Inferior parietal cortex (tissue), 1 donor: ENCODE measurements around the gene JAG1.
"Not testable (repeated sequence)": the region's sequence is repeated elsewhere in the genome, so short reads cannot be mapped to it uniquely, and the experiment has no call there.

ENCODE experiments used
- DNase-seq: peaks from one replicate; pipeline ENCODE4 v3.0.0-alpha.2; 2016; ENCODE audit errors: extremely low spot score

The JAG1 gene

DNA sequence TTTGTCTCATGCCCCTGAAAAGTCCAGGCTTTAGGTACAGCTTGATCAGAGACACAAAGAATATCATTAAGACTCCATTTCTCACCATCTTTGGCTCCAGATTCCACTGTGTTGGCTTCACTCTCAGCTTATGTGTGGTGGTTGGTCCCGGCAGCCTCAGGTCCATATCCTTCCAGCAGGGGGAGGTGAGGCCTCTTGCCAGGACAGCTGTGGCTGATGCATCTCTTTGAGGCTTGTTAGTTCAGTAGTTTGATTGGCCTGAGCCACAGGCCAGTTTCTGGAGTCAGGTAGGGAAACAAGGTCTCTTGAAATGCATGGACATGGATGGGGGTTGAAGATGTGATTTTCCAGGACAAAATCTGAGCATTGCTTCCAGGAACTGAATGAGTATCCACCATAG is 62.4 kb downstream of the JAG1 start:
- no peak for DNase-seq

DNA sequence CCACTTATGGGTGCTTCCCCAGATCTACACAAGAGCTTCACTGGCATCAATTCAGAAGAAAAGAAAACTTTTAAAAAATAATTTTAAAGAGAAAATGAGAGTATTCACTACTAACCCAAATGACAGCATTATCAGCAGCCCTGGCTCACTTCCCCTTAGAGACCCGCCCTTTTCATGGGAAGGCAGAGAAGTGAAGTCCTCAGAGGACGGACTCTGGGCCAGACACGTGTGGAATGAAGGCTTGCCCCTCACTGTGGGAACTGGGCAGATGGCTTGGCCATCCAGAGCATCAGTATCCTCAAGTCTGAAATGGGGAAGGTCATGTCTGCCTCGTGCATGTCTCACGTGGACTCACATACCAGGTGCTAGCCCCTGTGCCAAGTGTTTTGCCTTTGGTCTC is 63.5 kb downstream of the JAG1 start:
- no peak for DNase-seq

DNA sequence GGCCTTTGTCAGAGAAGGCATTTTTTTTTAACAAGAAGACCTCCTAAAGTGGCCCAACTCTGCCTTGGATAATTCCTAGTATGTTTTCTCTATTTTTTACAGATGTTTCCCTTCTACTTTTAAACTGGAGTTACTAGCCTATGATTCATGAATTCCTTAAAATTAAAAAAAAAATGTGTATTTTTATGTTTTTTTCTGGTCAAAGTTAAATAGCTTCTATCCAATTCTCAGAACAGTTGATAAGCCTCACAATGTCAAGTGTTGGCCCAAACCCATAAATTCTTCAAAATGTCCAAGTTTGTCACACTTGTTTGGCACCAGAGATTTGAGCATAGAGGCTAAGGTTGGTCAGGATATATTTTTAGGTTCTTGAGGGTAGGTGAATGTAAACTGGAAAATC is 64.0 kb downstream of the JAG1 start:
- no peak for DNase-seq

DNA sequence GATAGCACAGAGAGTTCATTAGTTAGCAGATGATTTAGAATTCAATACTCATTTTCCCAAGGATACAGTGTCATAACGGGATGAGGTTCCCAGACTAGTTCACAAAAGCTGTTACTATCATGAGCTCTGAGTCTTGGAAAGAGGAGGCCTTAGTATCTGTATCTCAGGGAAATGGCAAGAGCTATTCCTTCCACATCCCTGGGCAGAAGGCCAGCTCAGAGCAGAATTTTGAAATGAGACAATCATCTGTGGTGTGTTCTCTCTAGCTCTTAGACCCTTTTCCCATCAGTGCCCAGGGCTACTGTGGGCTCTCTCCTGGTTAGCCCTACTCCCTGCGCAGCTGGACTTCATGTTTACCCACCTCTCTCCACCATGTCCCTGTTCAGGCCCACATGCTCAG is 64.5 kb downstream of the JAG1 start:
- DNase-seq = no peak

DNA sequence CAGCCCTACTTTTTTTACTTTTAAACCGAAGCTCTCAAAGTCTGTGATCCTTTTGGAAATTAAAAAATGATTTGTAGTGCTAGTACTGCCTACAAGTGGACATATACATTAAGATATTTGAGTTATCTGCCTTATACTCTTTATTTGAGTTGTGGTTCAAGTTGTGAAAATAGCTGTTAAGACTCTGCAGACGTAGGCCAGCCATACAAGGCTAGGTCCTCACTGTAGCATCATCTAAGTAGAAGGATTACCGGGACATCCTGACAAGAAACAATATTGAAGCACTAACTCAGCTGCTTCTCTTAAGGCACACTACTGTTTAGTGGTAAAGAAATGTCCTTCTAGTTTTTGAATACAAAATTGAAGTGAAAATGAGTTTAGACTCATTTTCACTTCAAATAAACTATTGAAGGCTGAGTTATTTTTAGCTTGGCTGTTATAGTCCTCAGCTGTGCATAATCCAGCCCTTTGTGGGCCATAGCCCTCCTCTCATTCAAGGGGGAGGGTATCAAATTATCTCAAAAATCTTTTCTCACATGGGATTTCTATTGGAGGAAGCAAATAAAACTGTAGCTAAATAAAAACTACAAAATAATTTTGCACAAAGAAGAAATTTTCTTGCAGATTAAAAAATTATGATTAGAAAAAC is 68.1 kb downstream of the JAG1 start:
- DNase-seq = no peak

DNA sequence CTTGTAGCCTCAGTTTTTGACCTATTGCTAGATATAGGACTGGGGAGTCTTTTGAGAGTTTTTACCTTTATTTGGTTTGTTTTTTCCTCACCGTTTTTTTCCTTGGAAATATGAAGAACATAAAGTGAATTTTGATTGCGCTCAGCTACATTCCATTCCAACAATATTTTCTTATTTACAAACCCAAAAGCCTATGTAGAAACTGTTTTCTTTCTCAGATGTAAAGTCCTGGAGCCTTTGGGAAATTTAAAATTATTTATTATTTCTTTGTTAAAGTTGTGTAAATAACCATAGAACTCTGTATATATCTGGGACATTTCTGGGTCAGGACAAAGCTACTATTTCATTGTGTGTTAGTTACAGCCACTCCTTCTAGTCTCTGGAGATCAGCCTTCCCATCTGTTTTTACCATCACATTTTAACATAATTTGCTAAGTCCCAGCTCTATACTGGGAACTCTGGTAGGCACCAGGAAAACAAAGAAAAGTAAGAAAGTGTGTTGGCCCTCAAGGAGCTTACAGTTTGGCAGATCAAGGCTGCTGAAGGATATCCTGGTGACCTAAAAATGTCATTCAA is 68.8 kb downstream of the JAG1 start:
- no peak for DNase-seq

DNA sequence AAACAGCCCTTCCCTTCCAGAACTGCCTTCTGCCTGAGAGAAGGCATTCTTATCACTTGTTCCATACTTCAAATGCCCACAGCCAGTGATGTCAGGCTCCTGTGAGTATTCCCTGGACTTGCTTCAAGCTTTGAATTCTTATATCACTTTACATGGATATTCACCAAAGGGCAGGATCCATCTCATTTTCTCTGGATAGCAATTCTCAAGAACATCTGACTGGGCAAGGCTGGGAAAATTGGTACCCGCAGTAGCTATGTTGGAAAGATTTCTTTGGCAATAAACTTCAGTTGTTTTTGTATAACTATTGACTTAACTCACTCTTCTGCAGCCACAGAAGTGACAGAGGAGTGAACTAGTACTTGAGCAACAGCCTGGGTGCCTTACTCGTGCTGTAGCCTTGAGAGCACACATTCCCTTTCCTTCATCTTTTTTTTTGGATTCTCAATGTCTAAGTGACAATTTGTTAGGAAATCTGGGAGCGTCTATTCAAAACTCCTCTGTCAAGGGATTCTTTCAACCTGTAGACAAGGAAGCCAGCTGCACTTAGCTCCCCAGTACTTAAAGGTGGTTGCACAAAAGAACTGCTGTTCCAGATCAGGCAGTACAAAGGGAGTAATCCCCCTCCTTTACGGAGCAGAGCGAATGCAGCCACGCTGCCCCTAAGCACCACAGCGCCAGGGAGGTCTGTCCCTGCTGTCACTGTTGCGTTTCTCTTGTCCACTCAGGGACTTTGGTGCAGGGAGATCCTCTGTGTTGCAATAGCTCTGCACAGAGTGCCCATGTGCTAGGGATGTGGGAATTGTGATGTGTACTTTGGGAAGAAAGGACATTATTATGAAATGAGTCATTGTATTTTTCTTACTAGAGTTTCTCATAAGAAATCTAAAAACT is 69.6 kb downstream of the JAG1 start:
- no peak for DNase-seq

DNA sequence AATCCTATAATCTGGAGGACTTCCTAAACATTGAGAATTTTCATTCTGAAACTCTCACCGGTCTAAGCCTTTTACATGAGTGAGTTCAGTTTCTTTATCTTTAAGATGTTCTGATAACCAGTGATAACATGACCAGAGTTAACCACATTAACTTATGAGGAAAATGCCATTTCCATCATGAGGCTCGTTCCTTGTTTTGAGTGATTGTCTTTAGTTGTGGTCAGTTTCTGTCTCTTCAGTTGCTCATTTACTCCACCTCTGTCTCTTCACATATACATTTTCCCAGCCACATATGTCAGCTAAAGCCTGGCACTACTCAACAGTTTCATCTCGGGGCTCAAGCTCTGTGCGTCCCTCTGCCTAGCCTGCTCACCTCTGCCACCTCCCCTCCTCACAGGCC is 70.4 kb downstream of the JAG1 start:
- no peak for DNase-seq

DNA sequence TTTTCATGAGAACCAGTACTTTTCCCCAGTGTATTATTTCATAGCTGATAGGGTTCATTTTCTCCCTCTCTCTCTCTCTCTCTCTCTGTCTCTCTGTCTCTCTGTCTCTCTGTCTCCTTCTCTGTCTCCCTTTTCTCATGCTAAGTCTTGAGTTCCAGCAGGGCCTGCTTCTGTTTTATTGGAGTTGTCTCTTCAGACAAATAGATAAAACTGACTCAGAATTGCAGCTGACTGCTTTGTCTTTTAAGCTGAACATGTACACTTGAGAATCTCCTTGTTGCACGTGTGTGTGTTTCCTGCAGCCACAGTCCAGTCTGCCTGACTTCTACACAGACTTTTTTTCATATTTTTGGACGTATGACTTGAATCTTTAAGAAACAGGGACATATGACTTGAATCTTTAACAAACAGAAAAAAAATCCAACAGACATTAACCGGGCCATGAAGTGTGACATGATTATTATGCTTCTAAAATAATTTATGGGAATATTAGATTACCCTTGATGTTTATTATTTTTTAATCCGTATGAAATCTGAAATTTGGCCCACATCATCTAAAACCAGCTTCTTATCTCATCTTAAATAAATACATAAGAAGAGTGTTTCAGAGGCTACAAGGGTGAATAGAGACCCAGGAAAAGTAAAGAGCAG is 71.5 kb downstream of the JAG1 start:
- DNase-seq = no peak

DNA sequence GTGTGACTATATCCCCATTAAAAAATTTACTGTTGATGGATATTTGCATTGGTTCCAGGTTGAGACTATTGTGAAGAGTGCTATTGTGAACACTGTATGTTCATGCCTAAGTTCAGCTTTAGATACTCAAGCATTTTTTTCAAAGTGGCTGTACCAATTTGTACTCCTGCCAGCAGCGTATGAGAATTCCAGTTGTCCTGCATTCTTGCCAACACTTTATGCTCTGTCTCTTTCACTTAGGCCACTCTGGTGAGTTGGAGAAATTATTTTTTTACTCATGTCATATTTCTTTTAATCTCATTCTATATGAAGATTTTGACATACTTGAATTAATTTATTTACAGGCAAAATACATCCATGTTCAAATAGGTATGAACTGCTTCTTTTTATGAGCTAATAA is 76.2 kb downstream of the JAG1 start:
- DNase-seq = no peak

DNA sequence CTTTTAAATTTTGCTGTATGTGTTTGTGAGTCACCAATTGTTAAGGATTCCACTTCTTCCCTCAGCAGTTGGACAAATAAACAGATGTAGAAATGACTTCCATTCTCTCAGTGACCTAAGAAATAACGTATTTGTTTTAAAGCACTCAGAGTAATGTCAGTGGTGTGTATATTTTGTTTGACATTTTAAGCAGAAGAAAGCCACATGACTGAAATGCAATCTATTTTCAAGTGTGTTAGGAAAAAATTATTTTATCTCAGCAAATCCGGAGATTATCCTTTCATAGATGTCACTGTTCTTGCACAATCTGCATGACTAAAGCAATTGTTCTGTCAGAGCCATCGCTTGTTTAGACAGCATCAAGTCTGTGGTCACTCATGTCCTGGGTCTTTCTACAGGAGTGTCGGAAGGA is 77.1 kb downstream of the JAG1 start:
- DNase-seq = no peak

DNA sequence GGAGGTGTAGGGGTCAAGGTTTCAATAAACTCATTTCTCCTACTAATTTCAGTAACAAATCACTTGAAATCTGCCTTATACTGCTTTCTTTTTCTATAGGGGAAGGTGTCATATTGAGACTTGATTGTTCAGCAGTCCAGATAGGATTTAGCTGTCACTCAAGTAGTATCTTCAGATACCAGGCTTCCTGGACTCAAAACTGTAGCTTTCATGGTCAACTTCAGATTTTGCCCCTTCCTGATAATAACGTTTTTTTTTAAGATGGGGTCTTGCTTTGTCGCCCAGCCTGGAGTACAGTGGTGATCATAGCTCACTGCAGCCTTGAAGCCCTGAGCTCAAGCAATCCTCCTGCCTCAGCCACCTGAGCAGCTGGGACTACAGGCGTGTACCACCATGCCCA is 77.8 kb downstream of the JAG1 start:
- DNase-seq = no peak

DNA sequence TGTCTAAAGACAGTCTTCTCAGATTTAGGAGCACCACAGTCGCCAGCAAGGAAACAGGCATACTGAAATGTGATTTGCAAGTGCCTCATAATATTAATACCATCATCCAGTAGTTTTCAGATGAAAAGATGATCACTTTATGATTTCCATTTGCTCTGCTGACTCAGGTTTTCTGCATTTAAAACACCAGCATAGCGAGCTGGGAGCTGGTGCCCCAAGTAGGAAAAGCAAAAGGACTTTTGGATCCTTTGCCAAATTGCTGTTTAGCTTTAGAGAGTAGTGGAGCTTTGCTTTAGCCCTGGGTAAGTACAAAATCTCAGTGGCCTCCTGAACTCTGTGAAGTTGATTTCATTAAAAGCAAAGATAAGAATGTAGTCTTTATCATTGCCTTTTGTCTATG is 78.5 kb downstream of the JAG1 start:
- DNase-seq = no peak

DNA sequence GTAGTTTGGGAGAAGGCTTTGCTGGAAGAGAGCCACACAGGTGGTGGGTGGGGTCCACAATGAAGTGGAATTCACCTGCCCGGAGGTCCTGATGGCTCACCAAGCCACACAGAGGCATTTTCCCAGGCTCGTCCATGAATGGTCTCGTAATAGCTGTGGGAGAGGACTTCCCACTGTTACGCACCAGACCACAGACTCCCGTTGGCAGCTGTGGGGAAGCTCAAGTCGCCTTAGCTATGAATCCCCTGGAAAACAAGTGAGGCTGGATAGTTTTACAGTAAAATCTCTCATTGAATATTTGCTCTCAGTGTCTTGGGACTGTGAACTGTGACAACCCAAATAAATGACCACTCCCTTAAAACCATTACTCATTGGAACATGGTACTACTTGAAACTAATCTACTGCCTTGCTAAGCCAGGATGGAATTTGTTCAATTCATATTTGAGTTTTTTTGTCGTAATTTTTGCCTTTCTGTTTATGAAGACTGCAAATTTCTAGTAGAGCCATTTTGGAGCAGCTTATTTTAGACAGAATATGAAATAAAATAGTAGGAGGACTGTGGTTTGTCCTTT is 79.4 kb downstream of the JAG1 start:
- DNase-seq = no peak

DNA sequence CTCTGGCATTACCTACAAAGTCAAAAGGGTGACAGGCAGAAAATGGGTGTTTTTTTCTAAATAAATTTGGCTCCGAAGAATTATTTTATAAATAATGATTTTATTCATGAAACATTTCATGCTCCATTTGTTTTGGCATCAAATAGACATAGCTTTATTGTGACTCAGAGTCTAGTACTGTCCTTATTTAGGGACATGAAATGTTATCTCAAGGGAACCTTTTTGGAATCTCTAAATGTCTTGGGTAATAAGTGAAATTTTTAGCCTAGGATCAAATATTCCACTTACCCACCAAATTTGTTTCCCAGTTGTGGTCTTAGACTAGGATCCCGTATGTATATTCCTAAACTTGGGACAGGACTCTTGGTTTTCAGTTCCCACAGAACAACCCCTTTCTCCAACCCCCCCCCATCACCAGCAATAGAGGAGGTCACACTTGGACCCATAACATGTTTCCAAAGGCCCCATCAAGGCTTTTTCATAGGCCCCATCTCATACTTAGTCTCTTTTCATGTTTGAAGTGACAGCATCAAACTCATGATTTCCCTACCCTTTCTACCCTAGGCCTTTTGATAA is 81.8 kb downstream of the JAG1 start:
- no peak for DNase-seq

DNA sequence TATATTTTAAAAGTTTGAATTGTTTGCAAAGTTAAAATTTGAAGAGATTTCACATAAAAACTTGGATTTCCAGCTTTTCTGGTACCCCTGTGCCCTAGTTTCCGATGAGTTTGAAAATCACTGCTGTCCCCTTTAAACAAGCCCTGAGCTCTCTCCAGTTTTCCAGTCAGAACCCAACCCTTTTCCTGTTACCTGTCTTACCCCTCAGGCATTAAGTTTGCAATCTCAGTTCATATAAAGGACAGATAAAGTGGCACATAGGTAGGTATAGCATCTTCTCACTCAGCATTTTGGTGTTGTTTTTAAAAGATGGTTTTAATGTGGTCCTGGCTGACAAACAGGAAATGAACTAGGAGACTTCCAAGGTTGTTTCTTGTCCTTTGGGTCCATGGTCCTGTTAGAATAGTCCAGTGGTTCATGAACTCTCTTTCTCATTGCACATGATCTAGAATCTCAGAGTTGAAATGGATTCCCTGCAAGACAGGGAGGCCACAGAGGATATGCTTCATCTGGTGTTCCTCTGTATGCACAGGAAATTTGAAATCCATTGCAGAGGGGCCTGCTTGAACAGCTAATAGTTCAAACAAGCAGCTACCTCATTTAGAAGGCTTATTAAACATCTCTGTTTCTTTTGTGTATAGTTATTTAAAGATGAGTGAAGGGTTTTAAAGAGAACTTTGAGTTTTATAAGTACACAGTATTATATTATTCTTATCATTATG is 82.7 kb downstream of the JAG1 start:
- no peak for DNase-seq

DNA sequence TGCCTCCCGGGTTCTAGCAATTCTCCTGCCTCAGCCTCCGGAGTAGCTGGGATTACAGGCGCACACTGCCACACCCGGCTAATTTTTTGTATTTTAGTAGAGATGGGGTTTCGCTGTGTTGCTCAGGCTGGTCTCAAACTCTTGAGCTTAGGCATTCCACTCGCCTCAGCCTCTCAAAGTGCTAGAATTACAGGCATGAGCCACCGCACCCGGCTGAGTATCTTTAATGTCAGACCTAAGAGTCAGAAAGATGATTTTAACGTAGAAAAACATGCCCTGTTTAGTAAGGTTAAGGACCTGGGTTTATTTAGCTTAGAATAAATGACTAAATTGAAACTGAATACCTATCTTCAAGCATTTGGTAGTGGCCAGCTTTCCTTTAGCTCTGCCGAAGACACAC is 83.4 kb downstream of the JAG1 start:
- DNase-seq = not testable (repeated sequence)
